Measurements from ENCODE around the gene SLC7A7. TPM values are rescaled to one million over a fixed set of nuclear protein-coding genes. Genes with fewer than 3 reads are reported as not detected.

SLC7A7 gene
- total RNA-seq, 1 experiment from 2014 or later, result 3.1 TPM

GRCh38 chr14:22780941-22781300 lies 34.3 kb downstream of the SLC7A7 start:
- no peak overlapping the region for H2BK5ac ChIP-seq (ENCODE audit: insufficient read length, low read length)
- H3K9me3 Mint-ChIP-seq, result no peaks in the 10 kb centered on the region
- no peaks in the 10 kb centered on the region; a peak in 1 of 7 replicates for H3K36me3 Mint-ChIP-seq (ENCODE audit: insufficient read depth in 1 of 3, low read depth in 3 of 3)
- no peaks in the 10 kb centered on the region for H4K20me1 ChIP-seq (ENCODE audit: control insufficient read depth, insufficient read depth, insufficient read length)
- H3K4me1 ChIP-seq (ENCODE audit: insufficient read depth, low read length), result no peaks in the 10 kb centered on the region
- H3K27me3 Mint-ChIP-seq (ENCODE audit: low read depth), result no peaks in the 10 kb centered on the region
- no peak for TF ChIP-seq CTCF (conservative IDR thresholded peaks at IDR 0.05)
- DNase-seq, result no peak
- H2BK15ac ChIP-seq (ENCODE audit: low read depth, low read length), result no peak overlapping the region
- no CpG with 5 or more reads among the region's 5 CpGs for WGBS (ENCODE audit: extremely low coverage, insufficient read length, low lambda C conversion rate)
- no peak overlapping the region for H2AFZ ChIP-seq (ENCODE audit: low read length)
- no peak overlapping the region for H3K14ac ChIP-seq (ENCODE audit: insufficient read depth, low read length)
- H2AK5ac ChIP-seq (ENCODE audit: insufficient read length, low read length), result no peak overlapping the region
- no peak overlapping the region for H4K91ac ChIP-seq (ENCODE audit: insufficient read length, low read depth, low read length)
- H3K56ac ChIP-seq (ENCODE audit: insufficient read length, low read depth, low read length), result no peak overlapping the region
- no peak overlapping the region for H3K23ac ChIP-seq (ENCODE audit: insufficient read length, low read depth, low read length)
- H2BK120ac ChIP-seq (ENCODE audit: low read depth, low read length, poor library complexity, severe bottlenecking), result no peak overlapping the region
- H3K9ac ChIP-seq (ENCODE audit: extremely low read depth, insufficient read length, low read length), result no peak overlapping the region
- H3K27me3 ChIP-seq (ENCODE audit: insufficient read depth, low read length), result no peaks in the 10 kb centered on the region
- H4K8ac ChIP-seq (replicated peaks; ENCODE audit: insufficient read length, low read depth, low read length), result no peak overlapping the region
- H2BK12ac ChIP-seq (ENCODE audit: insufficient read length, low read depth, low read length), result no peak overlapping the region
- no peaks in the 10 kb centered on the region for H3K79me2 ChIP-seq (ENCODE audit: insufficient read depth, low read length)
- no peak overlapping the region for H3K4ac ChIP-seq (ENCODE audit: low read depth, low read length)
- no peak overlapping the region for H3K27ac ChIP-seq (ENCODE audit: insufficient read length, low read depth, low read length)
- H3K4me3 Mint-ChIP-seq, result no peak overlapping the region
- no peaks in the 10 kb centered on the region for H3K23me2 ChIP-seq (ENCODE audit: insufficient read length, low read depth, low read length, poor library complexity, severe bottlenecking)
- no peak overlapping the region for H2BK20ac ChIP-seq (ENCODE audit: low read depth, low read length, poor library complexity, severe bottlenecking)
- H3K4me2 ChIP-seq (ENCODE audit: insufficient read depth, insufficient read length, low read length), result no peak overlapping the region
- H3K18ac ChIP-seq (ENCODE audit: insufficient read length, low read depth, low read length), result no peak overlapping the region
- no peaks in the 10 kb centered on the region for H3K9me3 ChIP-seq (ENCODE audit: control insufficient read depth, low read depth, low read length)
- peak overlapping the region; percentile 16 to 19 (median 18); a peak in 2 of 7 replicates for H3K27ac Mint-ChIP-seq
- H3T11ph ChIP-seq (ENCODE audit: low read length), result no peak overlapping the region
- H3K79me1 ChIP-seq (ENCODE audit: insufficient read depth, low read depth, low read length, poor library complexity, severe bottlenecking), result no peaks in the 10 kb centered on the region
- no peak overlapping the region for H4K5ac ChIP-seq (ENCODE audit: insufficient read length, low read depth, low read length)
- peaks cover 8 to 11% of the 10 kb centered on the region in 2 experiments for H3K4me1 Mint-ChIP-seq

Data from H9 (cell line).